GM18867 (cell line): Measurements from ENCODE around the gene SIGLEC11.
"Not testable (repeated sequence)": the region's sequence is repeated elsewhere in the genome, so short reads cannot be mapped to it uniquely, and the experiment has no call there.

Experiments
- ATAC-seq: cut with Tn5 transposase; IDR thresholded peaks from one replicate; pipeline ENCODE4 v1.9.1; 2021; ENCODE audit warnings: mild to moderate bottlenecking, moderate library complexity; ENCODE audit not compliant: unreplicated experiment

Gene SIGLEC11, protein sequence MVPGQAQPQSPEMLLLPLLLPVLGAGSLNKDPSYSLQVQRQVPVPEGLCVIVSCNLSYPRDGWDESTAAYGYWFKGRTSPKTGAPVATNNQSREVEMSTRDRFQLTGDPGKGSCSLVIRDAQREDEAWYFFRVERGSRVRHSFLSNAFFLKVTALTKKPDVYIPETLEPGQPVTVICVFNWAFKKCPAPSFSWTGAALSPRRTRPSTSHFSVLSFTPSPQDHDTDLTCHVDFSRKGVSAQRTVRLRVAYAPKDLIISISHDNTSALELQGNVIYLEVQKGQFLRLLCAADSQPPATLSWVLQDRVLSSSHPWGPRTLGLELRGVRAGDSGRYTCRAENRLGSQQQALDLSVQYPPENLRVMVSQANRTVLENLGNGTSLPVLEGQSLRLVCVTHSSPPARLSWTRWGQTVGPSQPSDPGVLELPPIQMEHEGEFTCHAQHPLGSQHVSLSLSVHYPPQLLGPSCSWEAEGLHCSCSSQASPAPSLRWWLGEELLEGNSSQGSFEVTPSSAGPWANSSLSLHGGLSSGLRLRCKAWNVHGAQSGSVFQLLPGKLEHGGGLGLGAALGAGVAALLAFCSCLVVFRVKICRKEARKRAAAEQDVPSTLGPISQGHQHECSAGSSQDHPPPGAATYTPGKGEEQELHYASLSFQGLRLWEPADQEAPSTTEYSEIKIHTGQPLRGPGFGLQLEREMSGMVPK

GRCh38 chr19:49960980-49961379 lies at the start of gene SIGLEC11:
Gene SIGLEC11, minus strand, starts transcription at chr19:49961172. Its CDS starts 91 bp downstream, at chr19:49961081.
- not testable (repeated sequence) for ATAC-seq

DNA sequence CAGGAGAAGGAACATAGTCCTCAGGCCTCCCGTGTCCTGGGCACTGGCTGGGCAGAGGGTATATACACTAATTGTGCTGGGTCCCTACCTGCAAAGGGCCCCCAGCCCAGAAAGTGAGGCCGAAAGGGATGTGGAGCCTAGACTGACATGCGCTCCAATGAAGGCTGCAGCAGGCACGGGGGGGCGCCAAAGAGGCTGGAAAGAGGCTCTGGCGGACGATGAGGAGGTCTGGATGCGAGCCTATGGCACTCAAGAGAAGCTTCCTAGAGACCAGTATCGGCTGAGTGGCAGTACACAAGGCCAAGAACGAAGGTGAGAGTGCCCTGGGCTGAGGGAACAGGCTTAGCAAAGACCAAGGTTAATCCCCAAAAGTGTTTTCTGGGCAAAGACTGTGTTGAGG lies 47.6 kb upstream of the SIGLEC11 start:
- no peak for ATAC-seq

GRCh38 chr19:50007947-50008346 lies 47.0 kb upstream of the SIGLEC11 start:
- ATAC-seq, result no peak

GRCh38 chr19:50007170-50007569 lies 46.2 kb upstream of the SIGLEC11 start:
- no peak for ATAC-seq

DNA sequence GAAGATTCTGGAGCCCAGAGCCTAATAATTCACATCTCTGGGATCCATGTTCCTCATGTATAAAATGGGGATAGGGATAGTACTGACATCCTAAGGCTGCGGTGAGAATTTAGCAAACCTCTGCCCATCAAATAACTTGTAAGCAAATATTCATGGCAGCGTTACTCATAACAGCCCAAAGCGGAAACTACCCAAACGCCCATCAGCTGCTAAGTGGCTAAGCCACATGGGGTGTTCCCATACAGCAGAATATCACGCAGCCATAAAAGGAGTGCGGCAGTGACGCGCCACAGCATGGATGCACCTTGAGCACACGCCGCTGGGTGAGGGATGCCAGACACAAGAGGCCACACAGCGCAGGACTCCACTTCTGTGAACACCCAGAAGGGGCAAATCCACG lies 44.5 kb upstream of the SIGLEC11 start:
- no peak for ATAC-seq

- no peak for ATAC-seq
Measured at GRCh38 chr19:50003810-50004419, 42.9 kb upstream of the SIGLEC11 start.

- no peak for ATAC-seq
Measured at GRCh38 chr19:50003254-50003788, 42.3 kb upstream of the SIGLEC11 start.

- no peak for ATAC-seq
Measured at GRCh38 chr19:50002386-50002960, 41.5 kb upstream of the SIGLEC11 start.

GRCh38 chr19:50001775-50002174 lies 40.8 kb upstream of the SIGLEC11 start:
- ATAC-seq, result no peak

DNA sequence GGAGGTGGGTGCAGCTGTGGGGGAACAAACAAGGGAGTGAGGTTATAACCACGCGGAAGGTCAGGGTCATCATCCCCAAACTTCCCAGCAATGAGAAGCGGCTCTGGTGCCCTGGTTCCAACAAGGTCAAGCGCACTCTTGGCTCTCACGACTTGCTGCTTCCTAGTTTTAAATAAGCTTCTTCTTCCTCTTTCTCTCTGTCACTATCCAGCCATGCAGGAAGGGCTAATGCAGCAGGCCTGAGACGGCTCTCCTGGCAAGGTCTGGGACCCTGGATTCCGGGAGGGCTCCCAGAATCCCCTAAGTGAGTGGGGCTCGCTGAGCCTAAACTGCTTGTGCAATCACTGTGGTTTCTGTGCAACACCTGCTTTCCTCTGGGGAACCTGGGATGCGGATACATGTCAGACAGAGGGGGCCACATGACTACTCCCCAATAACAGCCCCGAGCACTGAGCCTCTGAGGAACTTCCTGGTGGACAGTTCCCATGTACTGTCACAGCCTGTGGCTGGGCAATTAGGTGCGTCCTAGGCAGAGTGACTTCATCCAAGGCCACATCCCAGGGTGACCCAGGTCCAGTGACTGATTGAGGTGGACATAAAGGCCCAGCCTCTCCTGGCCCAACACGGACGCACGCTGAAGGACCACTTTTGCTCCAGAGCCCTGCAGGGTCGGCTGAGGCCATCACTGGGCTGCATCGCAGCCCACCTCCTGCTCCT lies 40.0 kb upstream of the SIGLEC11 start:
- no peak for ATAC-seq

DNA sequence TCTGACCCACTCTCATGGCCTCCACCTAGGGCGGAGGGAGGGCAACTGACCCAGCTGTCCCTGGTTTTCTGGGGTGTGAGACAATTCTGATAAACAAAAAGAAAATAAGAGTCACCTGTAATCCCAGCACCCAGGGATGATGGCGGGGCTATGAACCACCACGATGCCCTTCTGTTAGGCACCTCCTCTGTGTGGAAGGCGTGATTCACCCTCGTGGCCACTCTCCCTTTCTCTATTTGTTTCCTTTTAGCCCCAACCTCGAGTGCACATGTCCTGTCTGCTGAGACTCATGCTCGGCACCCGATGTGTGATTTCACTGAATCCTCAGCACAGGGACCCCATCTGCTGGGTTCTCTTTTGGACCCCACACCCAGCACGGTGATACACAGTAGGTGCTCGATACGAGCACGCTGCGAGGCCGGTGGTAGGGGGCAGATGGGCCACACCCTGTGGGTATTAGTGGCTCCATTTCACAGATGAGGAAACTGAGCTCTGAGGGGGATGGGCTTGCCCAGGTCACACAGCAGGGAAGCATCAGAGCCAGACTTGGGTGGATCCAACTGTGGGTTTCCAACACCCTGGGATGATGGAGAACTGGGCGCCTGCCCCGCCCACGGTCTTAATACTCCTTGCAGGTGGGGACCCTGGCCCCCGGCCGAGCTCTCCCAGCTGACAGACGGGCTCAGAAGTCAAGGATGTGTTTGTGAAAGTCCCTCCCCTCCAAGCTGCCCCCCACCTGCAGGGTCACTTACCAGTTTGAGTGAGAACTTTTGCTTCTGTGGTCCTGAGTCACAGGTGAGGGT lies 39.3 kb upstream of the SIGLEC11 start:
- no peak for ATAC-seq

DNA sequence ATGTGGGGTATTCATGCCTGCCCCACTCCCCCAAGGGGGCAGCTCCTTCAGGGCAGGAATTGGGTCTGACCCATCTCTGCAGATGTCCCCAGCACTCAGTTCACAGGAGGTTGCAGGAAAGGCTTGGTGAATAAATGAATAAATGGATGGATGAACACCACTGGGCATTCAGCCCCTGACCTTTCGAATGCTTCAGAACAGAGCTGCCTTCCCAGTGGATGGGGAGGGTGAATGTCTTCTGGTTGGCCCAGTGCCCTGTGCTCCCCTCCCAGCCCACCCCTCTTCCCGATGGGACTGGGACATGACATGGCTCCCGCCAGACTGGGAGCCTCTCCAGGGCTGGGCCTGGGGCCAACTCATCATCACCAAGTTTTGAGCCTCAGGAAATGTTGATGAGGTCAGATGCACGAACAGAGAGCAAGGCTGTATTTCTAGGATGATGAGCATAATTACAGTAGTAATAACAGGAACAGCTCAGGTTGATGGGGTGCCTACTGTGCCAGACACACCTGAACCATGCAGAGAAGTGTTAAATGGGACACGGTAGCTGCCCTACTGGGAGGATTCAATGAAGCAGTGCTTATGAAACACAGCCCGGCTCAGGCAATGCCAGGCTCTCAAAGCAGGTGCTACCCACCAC lies 38.5 kb upstream of the SIGLEC11 start:
- ATAC-seq, result no peak

- ATAC-seq, result no peak
Measured at GRCh38 chr19:49997709-49998108, 36.7 kb upstream of the SIGLEC11 start.

DNA sequence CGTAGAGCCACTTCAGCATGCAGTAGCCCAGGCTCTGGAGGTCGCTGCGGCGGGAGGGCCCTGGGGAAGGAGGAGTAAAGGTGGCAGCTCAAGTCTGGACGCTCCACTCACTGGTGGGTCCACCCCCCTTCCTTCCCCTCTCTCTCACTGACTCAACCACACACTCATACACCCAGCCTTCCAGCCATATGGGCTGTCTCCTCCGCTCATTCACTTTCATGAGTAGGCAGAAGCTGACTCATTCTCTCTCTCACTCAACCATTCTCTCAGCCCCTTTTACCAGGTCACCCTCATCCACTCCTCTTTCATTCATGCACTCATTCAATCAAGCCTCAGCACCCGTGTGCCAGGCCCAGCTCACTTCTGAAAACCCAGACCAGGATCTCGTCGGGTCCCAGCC lies 27.5 kb upstream of the SIGLEC11 start:
- ATAC-seq, result no peak

GRCh38 chr19:49988007-49988406 lies 27.0 kb upstream of the SIGLEC11 start:
- no peak for ATAC-seq

GRCh38 chr19:49987159-49987698 lies 26.3 kb upstream of the SIGLEC11 start:
- ATAC-seq, result no peak

DNA sequence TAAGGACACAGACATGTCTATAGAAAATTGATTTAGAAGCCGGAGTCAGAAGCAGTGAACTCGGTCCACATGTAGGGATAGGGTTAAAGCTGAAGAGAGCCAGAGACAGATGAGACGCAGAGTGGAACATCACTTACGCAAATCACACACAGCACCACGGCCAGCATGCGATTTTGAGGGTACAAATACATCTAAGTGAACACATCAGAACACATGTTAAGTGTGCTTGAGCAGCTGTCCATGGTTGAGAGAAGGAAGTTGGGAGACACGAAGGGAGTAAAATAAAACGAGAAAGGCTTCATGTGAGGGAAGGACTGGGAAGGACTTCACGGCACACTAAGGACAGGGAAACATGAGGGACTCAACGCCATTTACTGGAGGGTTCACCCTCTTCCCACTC lies 25.4 kb upstream of the SIGLEC11 start:
- ATAC-seq, result no peak

DNA sequence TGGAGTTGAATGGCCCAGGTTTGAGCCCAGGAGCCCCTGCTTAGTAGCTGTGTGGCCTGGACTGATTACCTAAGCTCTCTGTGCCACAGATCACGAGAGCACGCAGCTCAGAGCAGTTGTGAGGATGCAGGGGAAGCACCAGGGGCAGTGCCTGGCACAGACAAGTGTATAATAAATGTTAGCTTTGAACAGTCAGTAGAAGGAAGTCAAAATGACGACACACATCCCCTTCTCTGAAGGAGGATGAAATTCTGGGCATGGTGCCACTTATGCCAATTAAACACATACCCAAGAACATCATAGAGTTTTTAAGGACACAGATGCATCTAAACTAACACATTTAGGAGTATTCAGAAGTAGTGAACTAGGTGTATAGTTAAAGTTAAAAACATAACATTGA lies 24.9 kb upstream of the SIGLEC11 start:
- ATAC-seq, result no peak

DNA sequence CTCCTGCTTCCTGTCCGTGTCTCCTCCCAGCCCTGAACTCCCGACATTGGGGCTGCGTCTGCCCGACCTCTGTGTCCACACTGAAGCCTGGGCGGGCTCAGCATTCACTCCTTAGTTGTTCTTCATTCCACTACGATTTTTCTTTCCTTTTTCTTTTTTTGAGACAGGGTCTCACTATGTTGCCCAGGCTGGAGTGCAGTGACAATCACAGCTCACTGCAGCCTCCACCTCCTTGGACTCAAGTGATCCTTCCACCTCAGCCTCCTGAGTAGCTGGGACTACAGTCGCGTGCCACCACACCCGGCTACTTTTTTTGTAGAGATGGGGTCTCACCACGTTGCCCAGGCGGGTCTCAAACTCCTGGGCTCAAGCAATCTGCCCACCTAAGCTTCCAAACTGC lies 23.5 kb upstream of the SIGLEC11 start:
- no peak for ATAC-seq
